ENCODE data around the gene POMC.

The POMC gene

DNA sequence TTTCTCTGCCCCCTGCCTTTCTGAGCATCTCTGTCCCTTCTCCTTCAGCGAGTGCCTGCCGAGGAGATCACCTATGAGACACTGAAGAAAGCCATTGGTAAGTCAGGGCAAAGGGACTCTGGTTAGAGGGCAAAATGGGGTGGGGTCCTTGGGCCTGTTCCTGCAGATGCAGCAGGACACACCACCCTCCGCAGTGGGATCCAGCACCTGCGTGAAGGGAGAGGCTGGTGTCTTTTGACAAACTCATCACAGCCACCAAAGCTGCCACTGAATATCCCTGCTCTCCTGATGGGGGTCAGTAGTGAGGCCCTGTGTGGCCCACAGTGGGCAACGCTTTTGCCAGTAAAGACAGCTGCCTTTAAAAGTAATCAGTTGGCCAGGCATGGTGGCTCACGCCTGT lies 18.7 kb downstream of the POMC start:
- no peak overlapping the region for H2AFZ ChIP-seq (ENCODE audit: low read depth, low read length, severe bottlenecking)
- no peak overlapping the region for H3K4me3 ChIP-seq (ENCODE audit: insufficient read depth, low read length, poor library complexity, severe bottlenecking)
- no peaks in the 10 kb centered on the region for H3K27me3 ChIP-seq (ENCODE audit: low read length)
- H3K27ac ChIP-seq (ENCODE audit: low read depth, low read length) = no peak overlapping the region
- no peaks in the 10 kb centered on the region for H4K20me1 ChIP-seq (ENCODE audit: low read depth, low read length)
- H3K4me2 ChIP-seq (ENCODE audit: low read depth, low read length, poor library complexity, severe bottlenecking) = no peak overlapping the region
- H3F3A ChIP-seq (ENCODE audit: insufficient read depth) = no peaks in the 10 kb centered on the region
- TF ChIP-seq EZH2phosphoT487 (conservative IDR thresholded peaks at IDR 0.05; ENCODE audit: low read length) = no peak
- TF ChIP-seq, protein P1, sequence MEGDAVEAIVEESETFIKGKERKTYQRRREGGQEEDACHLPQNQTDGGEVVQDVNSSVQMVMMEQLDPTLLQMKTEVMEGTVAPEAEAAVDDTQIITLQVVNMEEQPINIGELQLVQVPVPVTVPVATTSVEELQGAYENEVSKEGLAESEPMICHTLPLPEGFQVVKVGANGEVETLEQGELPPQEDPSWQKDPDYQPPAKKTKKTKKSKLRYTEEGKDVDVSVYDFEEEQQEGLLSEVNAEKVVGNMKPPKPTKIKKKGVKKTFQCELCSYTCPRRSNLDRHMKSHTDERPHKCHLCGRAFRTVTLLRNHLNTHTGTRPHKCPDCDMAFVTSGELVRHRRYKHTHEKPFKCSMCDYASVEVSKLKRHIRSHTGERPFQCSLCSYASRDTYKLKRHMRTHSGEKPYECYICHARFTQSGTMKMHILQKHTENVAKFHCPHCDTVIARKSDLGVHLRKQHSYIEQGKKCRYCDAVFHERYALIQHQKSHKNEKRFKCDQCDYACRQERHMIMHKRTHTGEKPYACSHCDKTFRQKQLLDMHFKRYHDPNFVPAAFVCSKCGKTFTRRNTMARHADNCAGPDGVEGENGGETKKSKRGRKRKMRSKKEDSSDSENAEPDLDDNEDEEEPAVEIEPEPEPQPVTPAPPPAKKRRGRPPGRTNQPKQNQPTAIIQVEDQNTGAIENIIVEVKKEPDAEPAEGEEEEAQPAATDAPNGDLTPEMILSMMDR (IDR thresholded peaks at IDR 0.05; ENCODE audit: insufficient read depth, low read length, poor library complexity, severe bottlenecking) = no peak
- no peak overlapping the region for H3K9ac ChIP-seq (ENCODE audit: low read length)
- H3K79me2 ChIP-seq (ENCODE audit: insufficient read depth, low read length) = no peaks in the 10 kb centered on the region
- H3K9me3 ChIP-seq (ENCODE audit: insufficient read depth, low read length) = no peaks in the 10 kb centered on the region
- H3K9me2 ChIP-seq (replicated peaks; ENCODE audit: insufficient read depth, low read length) = no peaks in the 10 kb centered on the region
- no peaks in the 10 kb centered on the region for H3K36me3 ChIP-seq (ENCODE audit: low read length)

DNA sequence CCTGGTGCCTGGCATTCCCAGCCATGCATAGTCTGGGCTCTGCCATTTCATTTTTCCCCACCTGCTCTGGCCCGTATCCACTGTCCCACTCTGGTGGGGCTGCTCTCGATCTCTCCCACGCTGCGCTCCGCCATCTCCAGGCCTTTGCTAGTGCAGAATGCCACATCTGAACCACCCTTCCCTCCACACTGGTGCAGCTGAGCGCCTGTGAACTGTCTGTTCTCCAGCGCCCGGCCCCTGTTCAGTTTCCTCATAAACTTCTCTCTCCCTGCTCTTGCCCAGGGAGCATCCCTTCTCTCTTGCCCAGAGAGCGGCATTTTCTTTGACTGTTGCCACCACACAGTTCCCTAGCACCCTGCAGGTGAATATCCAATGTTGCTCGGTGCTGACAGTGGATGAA lies 21.5 kb downstream of the POMC start:
- H4K20me1 ChIP-seq (ENCODE audit: low read depth, low read length) = no peaks in the 10 kb centered on the region
- no peaks in the 10 kb centered on the region for H3F3A ChIP-seq (ENCODE audit: insufficient read depth)
- H3K4me3 ChIP-seq (ENCODE audit: insufficient read depth, low read length, poor library complexity, severe bottlenecking) = no peak overlapping the region
- H3K36me3 ChIP-seq (ENCODE audit: low read length) = no peaks in the 10 kb centered on the region
- no peak overlapping the region for H2AFZ ChIP-seq (ENCODE audit: low read depth, low read length, severe bottlenecking)
- no peak overlapping the region for H3K4me2 ChIP-seq (ENCODE audit: low read depth, low read length, poor library complexity, severe bottlenecking)
- no peaks in the 10 kb centered on the region for H3K9me3 ChIP-seq (ENCODE audit: insufficient read depth, low read length)
- no peak overlapping the region for H3K27ac ChIP-seq (ENCODE audit: low read depth, low read length)
- H3K9me2 ChIP-seq (replicated peaks; ENCODE audit: insufficient read depth, low read length) = no peaks in the 10 kb centered on the region
- no peak overlapping the region for H3K9ac ChIP-seq (ENCODE audit: low read length)
- TF ChIP-seq EZH2phosphoT487 (conservative IDR thresholded peaks at IDR 0.05; ENCODE audit: low read length) = no peak
- TF ChIP-seq, protein P1 (IDR thresholded peaks at IDR 0.05; ENCODE audit: insufficient read depth, low read length, poor library complexity, severe bottlenecking) = no peak
- no peaks in the 10 kb centered on the region for H3K79me2 ChIP-seq (ENCODE audit: insufficient read depth, low read length)
- H3K27me3 ChIP-seq (ENCODE audit: low read length) = no peaks in the 10 kb centered on the region

DNA sequence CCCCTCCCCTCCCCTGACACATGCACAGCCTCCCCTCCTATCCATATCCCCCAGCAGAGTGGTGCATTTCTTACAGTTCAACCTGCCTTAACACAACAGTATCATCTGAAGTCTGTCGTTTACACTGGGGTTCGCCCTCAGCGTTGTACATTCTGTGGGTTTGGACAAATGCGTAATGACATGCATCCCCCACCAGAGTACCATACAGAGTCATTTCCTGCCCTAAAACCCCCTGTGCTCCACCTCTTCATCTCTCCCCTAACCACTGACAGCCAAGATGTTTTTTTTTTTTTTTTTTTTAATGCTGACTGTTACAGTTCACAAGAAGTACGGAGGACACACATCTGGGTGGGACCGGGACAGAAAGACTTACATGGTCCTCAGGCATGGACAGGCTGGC lies 22.6 kb downstream of the POMC start:
- no peaks in the 10 kb centered on the region for H3K36me3 ChIP-seq (ENCODE audit: low read length)
- no peak overlapping the region for H2AFZ ChIP-seq (ENCODE audit: low read depth, low read length, severe bottlenecking)
- H3K4me3 ChIP-seq (ENCODE audit: insufficient read depth, low read length, poor library complexity, severe bottlenecking) = no peak overlapping the region
- no peaks in the 10 kb centered on the region for H3K79me2 ChIP-seq (ENCODE audit: insufficient read depth, low read length)
- H3K9me3 ChIP-seq (ENCODE audit: insufficient read depth, low read length) = no peaks in the 10 kb centered on the region
- H3K9me2 ChIP-seq (replicated peaks; ENCODE audit: insufficient read depth, low read length) = no peaks in the 10 kb centered on the region
- no peak overlapping the region for H3K27ac ChIP-seq (ENCODE audit: low read depth, low read length)
- no peak overlapping the region for H3K9ac ChIP-seq (ENCODE audit: low read length)
- no peaks in the 10 kb centered on the region for H4K20me1 ChIP-seq (ENCODE audit: low read depth, low read length)
- H3K27me3 ChIP-seq (ENCODE audit: low read length) = no peaks in the 10 kb centered on the region
- H3F3A ChIP-seq (ENCODE audit: insufficient read depth) = no peaks in the 10 kb centered on the region
- no peak overlapping the region for H3K4me2 ChIP-seq (ENCODE audit: low read depth, low read length, poor library complexity, severe bottlenecking)
- TF ChIP-seq EZH2phosphoT487 (conservative IDR thresholded peaks at IDR 0.05; ENCODE audit: low read length) = no peak
- TF ChIP-seq, protein P1 (IDR thresholded peaks at IDR 0.05; ENCODE audit: insufficient read depth, low read length, poor library complexity, severe bottlenecking) = no peak
